Stimulated activated CD8-positive, alpha-beta memory T cell treated with anti-CD3 and anti-CD28 coated beads, Interleukin-12 subunit alpha, Interleukin-12 subunit beta, amount 100 ng/mL, for 1 hour (primary cell): ENCODE data around the gene PMPCA.
"Not testable (repeated sequence)": the region's sequence is repeated elsewhere in the genome, so short reads cannot be mapped to it uniquely, and the experiment has no call there.

Experiments
- DNase-seq: peaks from one replicate; pipeline ENCODE4 v3.0.0-alpha.2; 2020; ENCODE audit warnings: low read depth

PMPCA gene

GRCh38 chr9:136412962-136413361, 2.5 kb downstream of the PMPCA start:
- DNase-seq: no peak

- no peak for DNase-seq
These were observed 6.0 kb downstream of the PMPCA start for GRCh38 chr9:136416427-136416826.

GRCh38 chr9:136416914-136417313, 6.5 kb downstream of the PMPCA start:
- DNase-seq: no peak

- no peak for DNase-seq
These were observed 8.0 kb downstream of the PMPCA start for GRCh38 chr9:136418182-136419091.

- DNase-seq: no peak
These were observed 8.6 kb downstream of the PMPCA start for GRCh38 chr9:136419092-136419420.

- DNase-seq: no peak
These were observed 11.3 kb downstream of the PMPCA start for GRCh38 chr9:136421791-136422190.

GRCh38 chr9:136422876-136423275, 12.4 kb downstream of the PMPCA start:
- no peak for DNase-seq

- no peak for DNase-seq
These were observed 13.1 kb downstream of the PMPCA start for GRCh38 chr9:136423432-136424146.

- no peak for DNase-seq
These were observed 14.4 kb downstream of the PMPCA start for GRCh38 chr9:136424750-136425362.

GRCh38 chr9:136425367-136425766, 14.9 kb downstream of the PMPCA start:
- DNase-seq: not testable (repeated sequence)

- no peak for DNase-seq
These were observed 16.3 kb downstream of the PMPCA start for GRCh38 chr9:136426787-136427186.

- no peak for DNase-seq
These were observed 18.7 kb downstream of the PMPCA start for GRCh38 chr9:136429075-136429628.

- DNase-seq: no peak
These were observed 19.4 kb downstream of the PMPCA start for GRCh38 chr9:136429683-136430491.

GRCh38 chr9:136430588-136431234, 20.3 kb downstream of the PMPCA start:
- DNase-seq: no peak

- no peak for DNase-seq
These were observed 21.4 kb downstream of the PMPCA start for GRCh38 chr9:136431782-136432350.

GRCh38 chr9:136432591-136432990, 22.1 kb downstream of the PMPCA start:
- DNase-seq: no peak

GRCh38 chr9:136433043-136433715, 22.7 kb downstream of the PMPCA start:
- DNase-seq: no peak

- no peak for DNase-seq
These were observed 23.6 kb downstream of the PMPCA start for GRCh38 chr9:136433849-136434579.

- DNase-seq: no peak
These were observed 24.2 kb downstream of the PMPCA start for GRCh38 chr9:136434580-136435169.
